ENCODE measurements around the gene CEP104. TPM values are rescaled to one million over a fixed set of nuclear protein-coding genes. Genes with fewer than 3 reads are reported as not detected.

The CEP104 gene
- total and polyA plus RNA-seq, 9 of the 15 experiments (the other 6 are each of a cell fraction or from before 2014, with no cell fraction given) = 11.2 to 63.4 (median 42.6) TPM

- TF ChIP-seq CREBBP (IDR thresholded peaks at IDR 0.05; ENCODE audit: low read depth, low read length) = no peak
- peak; percentile 66; the same call in 1 of the 2 replicates for TF ChIP-seq ZNF311 (CRISPR knock-in tag; IDR thresholded peaks at IDR 0.05)
- no peak for TF ChIP-seq ZBTB12 (CRISPR knock-in tag; IDR thresholded peaks at IDR 0.05)
- TF ChIP-seq NFATC3 (IDR thresholded peaks at IDR 0.05) = no peak
- TF ChIP-seq ZNF384 (IDR thresholded peaks at IDR 0.05; ENCODE audit: low read depth, low read length) = 0 out of 2 replicates have a peak, but pooled peaks have one; percentile 30
- peak; percentile 90 for TF ChIP-seq FIP1L1 (IDR thresholded peaks at IDR 0.05; ENCODE audit: low read depth, low read length, poor library complexity, severe bottlenecking)
- peak; percentile 60; the same call in 1 of the 2 replicates for TF ChIP-seq ZFP91 (CRISPR knock-in tag; IDR thresholded peaks at IDR 0.05)
- TF ChIP-seq SP2 (IDR thresholded peaks at IDR 0.05; ENCODE audit: extremely low read depth, low read depth, low read length, poor library complexity, severe bottlenecking) = no peak
- no peak for TF ChIP-seq RBBP5 (IDR thresholded peaks at IDR 0.05; ENCODE audit: borderline replicate concordance, insufficient read depth, low read length, poor library complexity, severe bottlenecking)
- no peak for TF ChIP-seq ZNF512 (tag; IDR thresholded peaks at IDR 0.05)
- 0 out of 2 replicates have a peak, but pooled peaks have one; percentile 78 for TF ChIP-seq HMGXB4 (CRISPR knock-in tag; IDR thresholded peaks at IDR 0.05)
- TF ChIP-seq RBM15 (IDR thresholded peaks at IDR 0.05; ENCODE audit: insufficient read depth, low read length) = no peak
- no peak for TF ChIP-seq ZNF507 (tag; conservative IDR thresholded peaks at IDR 0.05)
- no peak for TF ChIP-seq GTF2A2 (tag; IDR thresholded peaks at IDR 0.05)
- TF ChIP-seq ZSCAN29 (IDR thresholded peaks at IDR 0.05) = peak; percentile 39; the same call in 1 of the 2 replicates
- no peak for TF ChIP-seq ZNF277 (CRISPR knock-in tag; IDR thresholded peaks at IDR 0.05; ENCODE audit: borderline replicate concordance)
- TF ChIP-seq ILF3 (IDR thresholded peaks at IDR 0.05; ENCODE audit: borderline replicate concordance) = no peak
- no peak for TF ChIP-seq TAF15 (IDR thresholded peaks at IDR 0.05; ENCODE audit: low read depth, low read length)
- TF ChIP-seq ERF (CRISPR knock-in tag; IDR thresholded peaks at IDR 0.05) = 0 out of 2 replicates have a peak, but pooled peaks have one; percentile 13
- TF ChIP-seq CBX5 (IDR thresholded peaks at IDR 0.05; ENCODE audit: borderline replicate concordance, low read depth) = no peak
Observed at GRCh38 chr1:3775490-3776230, 81.4 kb downstream of the CEP104 start (continued).
